LNCaP clone FGC (cell line): ENCODE measurements around the gene GLDC.

Experiments used
- DNase-seq: peaks from one replicate; pipeline ENCODE4 v3.0.0-alpha.2; 2011; ENCODE audit warnings: low read depth
- H3K4me3 ChIP-seq: 2 replicates; pipeline ENCODE4 v1.5.1; 2011; ENCODE audit warnings: mild to moderate bottlenecking, low read depth, low read length, control low read depth
- CTCF ChIP-seq: IDR thresholded peaks from 2 replicates; pipeline ENCODE4 v1.5.1; 2012; ENCODE audit warnings: mild to moderate bottlenecking; ENCODE audit not compliant: control insufficient read depth, insufficient read depth; ENCODE audit errors: extremely low read depth

The GLDC gene

GRCh38 chr9:6562201-6562600 is 83.3 kb downstream of the GLDC start:
- no peak for TF ChIP-seq CTCF
- DNase-seq: no peak
- no peak overlapping the region for H3K4me3 ChIP-seq

- no peak for DNase-seq
- no peak overlapping the region for H3K4me3 ChIP-seq
- no peak for TF ChIP-seq CTCF
Observed at GRCh38 chr9:6557883-6558616, 87.5 kb downstream of the GLDC start.

- no peak for TF ChIP-seq CTCF
- no peak overlapping the region for H3K4me3 ChIP-seq
- no peak for DNase-seq
Observed at GRCh38 chr9:6553866-6554265, 91.7 kb downstream of the GLDC start.

- no peak for TF ChIP-seq CTCF
- DNase-seq: no peak
- H3K4me3 ChIP-seq: no peak overlapping the region
Observed at GRCh38 chr9:6552498-6553121, 92.9 kb downstream of the GLDC start.

- DNase-seq: no peak
- no peak for TF ChIP-seq CTCF
- no peak overlapping the region for H3K4me3 ChIP-seq
Observed at GRCh38 chr9:6552033-6552432, 93.5 kb downstream of the GLDC start.

GRCh38 chr9:6551136-6551535 is 94.4 kb downstream of the GLDC start:
- no peak for DNase-seq
- H3K4me3 ChIP-seq: no peak overlapping the region
- no peak for TF ChIP-seq CTCF
